ENCODE results near the gene PIK3AP1.

DNA sequence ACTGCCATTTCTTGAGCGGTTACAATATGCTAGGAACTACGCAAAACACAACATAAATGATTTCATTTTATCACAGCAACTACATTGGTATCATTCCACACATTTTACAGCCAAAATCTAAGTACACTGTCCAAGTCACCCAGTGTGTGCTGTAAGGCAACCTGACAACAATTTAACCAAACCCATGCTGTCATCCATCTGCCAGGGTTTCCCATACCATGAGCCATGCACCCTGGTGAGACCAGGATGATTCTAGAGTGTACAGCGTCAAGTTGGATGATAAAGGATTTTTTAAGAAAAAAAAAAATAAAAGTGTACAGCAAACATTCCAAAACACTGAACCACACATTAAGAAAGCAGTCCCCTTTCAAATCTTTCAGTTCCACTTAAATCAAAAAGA lies 52.9 kb downstream of the PIK3AP1 start:
- TF ChIP-seq FOXK2 (IDR thresholded peaks at IDR 0.05) (no peak), RAD21 (IDR thresholded peaks at IDR 0.05; ENCODE audit: insufficient read depth, low read depth, low read length) (no peak), BHLHE40 (IDR thresholded peaks at IDR 0.05; ENCODE audit: borderline replicate concordance in 1 of 2, low read depth in 2 of 2, low read length in 1 of 2) (no peak), EP300 (IDR thresholded peaks at IDR 0.05; ENCODE audit: borderline replicate concordance in 1 of 2, control insufficient read depth in 1 of 2, low read depth in 2 of 2, low read length in 2 of 2) (no peak), ZNF592 (IDR thresholded peaks at IDR 0.05) (no peak), CBX5 (IDR thresholded peaks at IDR 0.05; ENCODE audit: low read depth) (no peak), CHD4 (IDR thresholded peaks at IDR 0.05) (no peak), ZNF24 (IDR thresholded peaks at IDR 0.05) (no peak), SREBF2 (IDR thresholded peaks at IDR 0.05; ENCODE audit: low read length) (no peak), BRCA1 (IDR thresholded peaks at IDR 0.05; ENCODE audit: low read depth, low read length) (no peak), CHD1 (IDR thresholded peaks at IDR 0.05; ENCODE audit: low read depth, low read length) (no peak)
- TF ChIP-seq, protein P1, sequence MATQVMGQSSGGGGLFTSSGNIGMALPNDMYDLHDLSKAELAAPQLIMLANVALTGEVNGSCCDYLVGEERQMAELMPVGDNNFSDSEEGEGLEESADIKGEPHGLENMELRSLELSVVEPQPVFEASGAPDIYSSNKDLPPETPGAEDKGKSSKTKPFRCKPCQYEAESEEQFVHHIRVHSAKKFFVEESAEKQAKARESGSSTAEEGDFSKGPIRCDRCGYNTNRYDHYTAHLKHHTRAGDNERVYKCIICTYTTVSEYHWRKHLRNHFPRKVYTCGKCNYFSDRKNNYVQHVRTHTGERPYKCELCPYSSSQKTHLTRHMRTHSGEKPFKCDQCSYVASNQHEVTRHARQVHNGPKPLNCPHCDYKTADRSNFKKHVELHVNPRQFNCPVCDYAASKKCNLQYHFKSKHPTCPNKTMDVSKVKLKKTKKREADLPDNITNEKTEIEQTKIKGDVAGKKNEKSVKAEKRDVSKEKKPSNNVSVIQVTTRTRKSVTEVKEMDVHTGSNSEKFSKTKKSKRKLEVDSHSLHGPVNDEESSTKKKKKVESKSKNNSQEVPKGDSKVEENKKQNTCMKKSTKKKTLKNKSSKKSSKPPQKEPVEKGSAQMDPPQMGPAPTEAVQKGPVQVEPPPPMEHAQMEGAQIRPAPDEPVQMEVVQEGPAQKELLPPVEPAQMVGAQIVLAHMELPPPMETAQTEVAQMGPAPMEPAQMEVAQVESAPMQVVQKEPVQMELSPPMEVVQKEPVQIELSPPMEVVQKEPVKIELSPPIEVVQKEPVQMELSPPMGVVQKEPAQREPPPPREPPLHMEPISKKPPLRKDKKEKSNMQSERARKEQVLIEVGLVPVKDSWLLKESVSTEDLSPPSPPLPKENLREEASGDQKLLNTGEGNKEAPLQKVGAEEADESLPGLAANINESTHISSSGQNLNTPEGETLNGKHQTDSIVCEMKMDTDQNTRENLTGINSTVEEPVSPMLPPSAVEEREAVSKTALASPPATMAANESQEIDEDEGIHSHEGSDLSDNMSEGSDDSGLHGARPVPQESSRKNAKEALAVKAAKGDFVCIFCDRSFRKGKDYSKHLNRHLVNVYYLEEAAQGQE (IDR thresholded peaks at IDR 0.05; ENCODE audit: low read depth, low read length): no peak
- TF ChIP-seq, protein P2, sequence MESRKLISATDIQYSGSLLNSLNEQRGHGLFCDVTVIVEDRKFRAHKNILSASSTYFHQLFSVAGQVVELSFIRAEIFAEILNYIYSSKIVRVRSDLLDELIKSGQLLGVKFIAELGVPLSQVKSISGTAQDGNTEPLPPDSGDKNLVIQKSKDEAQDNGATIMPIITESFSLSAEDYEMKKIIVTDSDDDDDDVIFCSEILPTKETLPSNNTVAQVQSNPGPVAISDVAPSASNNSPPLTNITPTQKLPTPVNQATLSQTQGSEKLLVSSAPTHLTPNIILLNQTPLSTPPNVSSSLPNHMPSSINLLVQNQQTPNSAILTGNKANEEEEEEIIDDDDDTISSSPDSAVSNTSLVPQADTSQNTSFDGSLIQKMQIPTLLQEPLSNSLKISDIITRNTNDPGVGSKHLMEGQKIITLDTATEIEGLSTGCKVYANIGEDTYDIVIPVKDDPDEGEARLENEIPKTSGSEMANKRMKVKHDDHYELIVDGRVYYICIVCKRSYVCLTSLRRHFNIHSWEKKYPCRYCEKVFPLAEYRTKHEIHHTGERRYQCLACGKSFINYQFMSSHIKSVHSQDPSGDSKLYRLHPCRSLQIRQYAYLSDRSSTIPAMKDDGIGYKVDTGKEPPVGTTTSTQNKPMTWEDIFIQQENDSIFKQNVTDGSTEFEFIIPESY (IDR thresholded peaks at IDR 0.05): no peak

Measured in GM12878 (cell line).